Muscle of back (tissue), 11 donors: Measurements from ENCODE around the gene GOSR2. TPM values are rescaled to one million over a fixed set of nuclear protein-coding genes. Genes with fewer than 3 reads are reported as not detected.
"Not testable (repeated sequence)": the region's sequence is repeated elsewhere in the genome, so short reads cannot be mapped to it uniquely, and the experiment has no call there.

Experiments
- DNase-seq, 3 donors: peaks; one replicate each; pipeline versions ENCODE4 v3.0.0 to v3.0.0-alpha.2; 2013
- polyA plus RNA-seq, 10 donors: library from polyadenylated mRNA; unstranded; fragments of 120-200 nt; gene quantifications; one replicate each; pipeline ENCODE4 v1.2.1, GENCODE V29; 2013; ENCODE audit not compliant: insufficient read length in 10 of 10

GOSR2 gene
- polyA plus RNA-seq, 10 donors = 26.3 to 37.3 (median 32.4) TPM

DNA sequence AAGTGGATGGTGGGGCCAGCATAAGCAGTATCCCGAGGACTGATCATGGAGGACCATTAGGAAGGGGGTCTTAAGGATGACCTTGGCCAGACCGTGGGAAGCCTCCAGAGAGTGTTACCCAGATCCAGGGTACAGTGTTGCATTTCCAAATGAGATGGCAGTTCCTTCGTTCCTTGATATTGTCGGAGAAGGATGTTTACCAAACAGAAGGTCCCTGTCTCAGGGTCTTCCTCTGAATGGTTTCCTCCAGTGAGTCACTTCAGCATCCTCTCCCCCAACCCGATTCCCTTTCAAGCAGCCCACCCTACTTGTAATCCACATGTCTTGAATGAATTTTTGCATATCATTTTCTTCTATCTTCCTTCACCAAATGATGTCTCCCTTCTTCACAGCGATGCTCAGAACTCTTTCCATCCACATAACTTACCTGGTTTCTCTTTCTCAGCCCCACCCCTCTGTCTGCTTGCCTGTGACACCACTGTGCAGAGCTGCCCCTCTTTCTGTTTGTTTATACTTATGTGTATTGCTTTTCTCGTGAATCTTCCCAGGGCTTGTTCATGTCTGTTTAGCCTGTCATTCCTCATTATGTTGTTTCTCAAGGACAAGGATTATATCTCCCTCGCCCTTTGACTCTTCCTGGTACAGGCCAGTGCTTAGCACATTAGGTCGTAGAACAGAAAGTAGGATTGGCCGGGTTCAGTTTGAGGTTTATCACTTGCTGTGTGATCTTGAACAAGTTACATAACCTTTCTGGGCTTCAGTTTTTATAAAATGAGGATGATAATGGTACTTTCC lies 5.7 kb downstream of the GOSR2 start:
- DNase-seq = no peak

GRCh38 chr17:46929413-46929812 lies 6.5 kb downstream of the GOSR2 start:
- DNase-seq = peak in 1 of 3 donors; percentile 45

- DNase-seq = no peak
Measured at GRCh38 chr17:46930051-46930450, 7.1 kb downstream of the GOSR2 start.

DNA sequence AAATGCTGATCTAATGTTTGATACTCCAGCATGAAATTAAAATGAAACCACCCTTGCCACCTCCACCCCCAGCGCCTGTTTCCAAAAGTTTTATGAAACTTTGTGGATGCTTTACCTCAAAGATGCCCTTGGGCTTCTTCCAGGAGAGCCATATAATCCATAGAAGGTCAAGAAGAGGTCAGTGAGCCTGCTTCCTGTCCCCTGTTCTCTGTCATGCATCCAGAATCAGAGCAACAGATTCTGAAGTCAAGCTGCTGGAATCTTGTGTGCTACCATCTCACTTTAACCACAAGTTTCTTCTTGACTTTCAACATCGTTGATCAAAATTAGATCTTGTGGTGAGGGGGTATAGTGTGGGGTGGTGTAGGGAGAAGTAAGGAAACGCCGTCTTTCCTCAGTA lies 8.6 kb downstream of the GOSR2 start:
- DNase-seq = no peak

- no peak for DNase-seq
Measured at GRCh38 chr17:46935658-46936266, 12.8 kb downstream of the GOSR2 start.

DNA sequence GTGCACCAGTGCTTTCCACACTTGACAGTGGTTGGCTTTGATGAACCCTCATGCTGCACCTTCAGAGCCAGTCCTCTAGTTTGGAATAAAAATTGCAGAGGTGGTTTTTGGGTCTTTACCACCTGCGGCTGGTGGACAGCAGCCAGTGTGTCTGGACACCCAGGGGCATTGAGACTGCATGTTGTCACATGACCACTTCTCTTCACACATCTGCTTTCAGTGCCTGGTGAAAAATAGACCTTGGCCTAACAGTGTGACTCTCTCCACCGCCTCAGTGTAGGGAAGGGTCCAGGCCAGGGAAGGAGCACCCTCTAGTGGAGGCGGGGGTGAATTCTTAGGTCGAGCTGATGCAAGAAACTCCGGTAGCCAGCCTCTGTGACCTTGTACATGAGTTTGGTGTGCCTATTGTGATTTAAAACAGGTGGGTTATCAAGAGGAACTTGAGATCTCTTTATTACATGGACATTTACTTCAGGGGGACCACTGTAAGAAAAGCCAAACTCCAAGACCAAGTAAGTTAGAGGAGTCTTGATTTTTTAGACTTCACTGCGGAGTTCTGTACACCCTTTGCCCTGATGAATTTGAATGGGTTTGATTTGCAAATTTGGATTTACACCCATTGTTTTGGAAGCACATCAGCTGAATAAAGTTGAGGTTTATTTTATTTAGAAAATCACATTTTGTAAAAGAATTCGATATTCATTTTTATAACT lies 17.9 kb downstream of the GOSR2 start:
- peak; percentile 50 to 84 (median 73) for DNase-seq

DNA sequence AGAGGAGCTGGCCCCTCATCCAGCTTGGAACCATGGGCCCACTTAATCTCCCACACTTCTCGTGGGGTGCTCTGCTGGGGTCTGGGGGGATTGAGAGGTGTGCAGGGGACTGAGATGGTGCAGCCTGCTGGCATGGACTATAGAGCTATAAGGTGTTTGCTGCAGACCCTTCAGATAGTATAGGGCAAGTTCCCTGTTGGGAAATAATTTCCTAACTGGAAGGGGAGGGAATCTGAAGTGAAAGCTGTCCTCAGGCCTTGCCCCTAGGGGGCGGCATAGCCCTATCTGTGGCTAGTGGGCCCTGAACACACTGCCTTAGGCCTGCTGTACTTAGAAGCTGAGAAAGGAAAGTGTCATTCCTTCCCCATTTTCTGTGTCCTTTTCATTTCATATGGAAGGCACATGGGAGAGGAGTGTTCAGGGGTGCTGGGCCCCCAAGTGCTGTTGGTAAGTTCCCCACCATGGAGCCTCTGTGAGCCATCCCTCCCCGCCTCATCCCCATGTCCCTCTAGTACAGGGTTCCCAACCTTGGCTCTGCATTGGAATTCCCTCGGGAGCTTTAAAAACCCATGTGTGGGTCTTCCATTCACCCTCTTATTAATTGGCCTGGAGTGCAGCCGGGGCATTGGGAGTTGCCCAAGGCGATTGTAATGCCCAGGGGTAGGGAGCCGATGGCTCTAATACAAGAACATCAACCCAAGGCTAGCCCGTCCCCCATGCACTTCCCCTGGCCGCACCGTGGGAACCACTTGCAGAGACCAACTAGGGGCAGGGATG lies 19.7 kb downstream of the GOSR2 start:
- peak in 2 of 3 donors; percentile 65 to 73 for DNase-seq

DNA sequence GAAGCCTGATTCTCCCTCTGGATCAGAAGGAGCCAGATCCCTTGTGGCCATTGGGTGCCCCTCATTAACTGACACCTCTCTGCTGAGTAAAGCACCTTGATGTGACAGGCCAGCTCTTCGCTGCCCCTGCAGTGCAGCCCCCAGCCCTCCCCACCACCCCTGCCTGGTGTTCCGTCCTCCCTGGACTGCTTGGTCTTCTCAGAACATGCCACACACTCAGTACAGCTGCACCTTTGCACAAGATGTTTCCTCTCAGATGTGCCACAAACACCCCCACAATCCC lies 20.2 kb downstream of the GOSR2 start:
- peak in 1 of 3 donors; percentile 38 for DNase-seq

- DNase-seq = peak in 1 of 3 donors; percentile 42
Measured at GRCh38 chr17:46943501-46944393, 20.8 kb downstream of the GOSR2 start.

GRCh38 chr17:46944931-46945330 lies 22.0 kb downstream of the GOSR2 start:
- DNase-seq = peak in 1 of 3 donors; percentile 14

DNA sequence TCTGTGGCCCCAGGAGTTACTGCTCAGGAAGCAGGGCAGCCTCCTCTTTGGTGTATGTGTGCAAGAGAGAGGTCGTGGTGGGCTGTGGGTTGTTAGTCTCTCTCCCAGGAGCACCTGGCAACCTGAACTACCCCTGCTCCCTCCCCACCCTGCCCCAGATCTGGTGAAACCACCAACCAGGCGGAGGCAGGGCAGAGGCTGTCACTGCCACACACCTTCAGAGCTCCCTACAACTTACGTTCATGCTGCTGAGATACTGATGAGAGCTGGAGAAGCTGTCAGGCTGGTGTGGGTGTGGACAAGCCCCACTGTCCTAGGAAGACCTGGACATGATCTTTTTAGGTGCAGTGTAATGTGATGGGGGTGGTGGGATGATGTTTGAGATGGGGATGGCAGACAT lies 24.3 kb downstream of the GOSR2 start:
- no peak for DNase-seq

DNA sequence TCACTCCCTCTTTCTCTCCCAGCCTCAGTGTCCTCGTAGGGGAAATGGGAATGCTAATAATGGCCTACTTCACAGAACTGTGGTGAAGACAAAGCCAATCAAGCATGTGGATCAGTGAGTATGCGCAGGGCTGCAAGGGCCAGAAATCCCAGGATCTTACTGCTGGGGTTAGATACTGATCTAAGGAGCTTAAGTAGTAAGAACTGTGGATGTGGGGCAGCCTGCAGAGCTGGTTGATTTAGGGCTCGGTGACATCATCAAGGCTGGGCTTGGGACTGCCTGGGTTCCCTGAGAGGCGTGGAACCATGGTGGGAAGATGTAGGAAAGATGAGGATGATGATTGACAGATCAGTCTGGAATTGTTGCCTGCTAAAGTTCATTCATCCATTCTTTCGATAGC lies 25.6 kb downstream of the GOSR2 start:
- no peak for DNase-seq

- DNase-seq = no peak
Measured at GRCh38 chr17:46949291-46950174, 26.6 kb downstream of the GOSR2 start.

GRCh38 chr17:46950342-46950996 lies 27.5 kb downstream of the GOSR2 start:
- no peak for DNase-seq

GRCh38 chr17:46950997-46951621 lies 28.1 kb downstream of the GOSR2 start:
- no peak for DNase-seq

- DNase-seq = no peak
Measured at GRCh38 chr17:46951706-46952105, 28.7 kb downstream of the GOSR2 start.

DNA sequence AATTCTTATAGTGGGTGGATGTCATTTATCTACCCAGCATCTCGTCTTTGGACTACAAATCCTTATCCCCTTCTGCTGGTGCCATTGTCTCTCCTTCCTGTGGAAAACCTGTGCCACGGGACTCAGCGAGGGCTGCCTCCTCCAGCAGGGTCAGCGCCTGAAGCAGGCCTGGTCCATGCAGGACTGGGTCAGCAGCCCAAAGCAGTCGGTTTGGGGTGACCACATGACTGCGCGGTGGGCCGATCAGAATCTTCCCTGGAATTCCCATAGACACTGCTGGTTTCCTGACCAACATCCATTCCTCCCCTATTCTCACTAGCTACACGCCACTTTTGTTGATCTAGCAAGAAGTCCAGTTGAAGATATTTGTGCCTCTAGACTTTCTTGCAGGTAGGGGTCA lies 29.2 kb downstream of the GOSR2 start:
- no peak for DNase-seq

GRCh38 chr17:46953191-46953590 lies 30.2 kb downstream of the GOSR2 start:
- not testable (repeated sequence) for DNase-seq

GRCh38 chr17:46958041-46958591 lies 35.2 kb downstream of the GOSR2 start:
- no peak for DNase-seq
